Liver (tissue), 9 donors: ENCODE data around the gene CD34. TPM values are rescaled to one million over a fixed set of nuclear protein-coding genes. Genes with fewer than 3 reads are reported as not detected.

ENCODE experiments used
- DNase-seq: peaks from one replicate; pipeline ENCODE4 v3.0.0-alpha.2; 2017; ENCODE audit warnings: low spot score
- H3K27ac ChIP-seq, 2 donors: one replicate each; pipeline ENCODE4 v1.7.0; 2013; ENCODE audit warnings: inconsistent platforms in 2 of 2, low read length in 2 of 2, control low read depth in 1 of 2, low read depth in 1 of 2, mild to moderate bottlenecking in 1 of 2
- H3K27me3 ChIP-seq, 4 donors: one replicate each; pipeline versions ENCODE4 v1.6.1 to v1.7.0; 2013; ENCODE audit warnings: low read length in 3 of 4, inconsistent platforms in 1 of 4, mild to moderate bottlenecking in 1 of 4, moderate library complexity in 1 of 4; ENCODE audit not compliant: control insufficient read depth in 4 of 4, insufficient read depth in 4 of 4
- H3K36me3 ChIP-seq, 4 donors: one replicate each; pipeline versions ENCODE4 v1.6.1 to v1.7.0; 2013; ENCODE audit warnings: low read length in 3 of 4, mild to moderate bottlenecking in 3 of 4, low read depth in 1 of 4, moderate library complexity in 1 of 4; ENCODE audit not compliant: control insufficient read depth in 4 of 4, insufficient read depth in 3 of 4
- H3K4me1 ChIP-seq, 4 donors: one replicate each; pipeline versions ENCODE4 v1.6.1 to v1.7.0; 2013; ENCODE audit warnings: low read length in 3 of 4, mild to moderate bottlenecking in 3 of 4, moderate library complexity in 1 of 4; ENCODE audit not compliant: control insufficient read depth in 4 of 4, insufficient read depth in 4 of 4
- H3K4me3 ChIP-seq, 3 donors: one replicate each; pipeline versions ENCODE4 v1.6.1 to v1.7.0; 2013; ENCODE audit warnings: low read length in 3 of 3, control low read depth in 1 of 3, low read depth in 1 of 3, mild to moderate bottlenecking in 1 of 3
- H3K9ac ChIP-seq, 2 donors: one replicate each; pipeline ENCODE4 v1.7.0; 2013; ENCODE audit warnings: low read length in 2 of 2, mild to moderate bottlenecking in 2 of 2, moderate library complexity in 2 of 2, control low read depth in 1 of 2, low read depth in 1 of 2
- H3K9me3 ChIP-seq, 4 donors: one replicate each; pipeline versions ENCODE4 v1.6.1 to v1.7.0; 2013; ENCODE audit warnings: low read length in 3 of 4; ENCODE audit not compliant: control insufficient read depth in 4 of 4
- EGR1 ChIP-seq, 2 donors: IDR thresholded peaks; 2 replicates each; pipeline ENCODE4 v1.6.1; 2016 to 2018; ENCODE audit warnings: antibody characterized with exemption in 2 of 2, low read depth in 2 of 2
- FOXA1 ChIP-seq: IDR thresholded peaks from 2 replicates; pipeline ENCODE4 v1.6.1; 2016; ENCODE audit warnings: antibody characterized with exemption
- FOXA2 ChIP-seq: IDR thresholded peaks from 2 replicates; pipeline ENCODE4 v1.6.1; 2016; ENCODE audit warnings: antibody characterized with exemption
- GABPA ChIP-seq, 2 donors: IDR thresholded peaks in 1 of 2; conservative IDR thresholded peaks in 1 of 2; 2 replicates each; pipeline ENCODE4 v1.6.1; 2016; ENCODE audit warnings: antibody characterized with exemption in 2 of 2, mild to moderate bottlenecking in 1 of 2, moderate library complexity in 1 of 2
- HNF4G ChIP-seq: IDR thresholded peaks from 2 replicates; pipeline ENCODE4 v1.6.1; 2016; ENCODE audit warnings: antibody characterized with exemption
- JUND ChIP-seq, 2 donors: IDR thresholded peaks; 2 replicates each; pipeline ENCODE4 v1.6.1; 2016; ENCODE audit warnings: antibody characterized with exemption in 2 of 2
- NR2F2 ChIP-seq: IDR thresholded peaks from 2 replicates; pipeline ENCODE4 v1.6.1; 2016; ENCODE audit warnings: antibody characterized with exemption
- RAD21 ChIP-seq, 2 donors: IDR thresholded peaks; 2 replicates each; pipeline ENCODE4 v1.6.1; 2016; ENCODE audit warnings: antibody characterized with exemption in 2 of 2, mild to moderate bottlenecking in 2 of 2
- RXRA ChIP-seq, 2 donors: IDR thresholded peaks; 2 replicates each; pipeline ENCODE4 v1.6.1; 2017 to 2018; ENCODE audit warnings: antibody characterized with exemption in 2 of 2, mild to moderate bottlenecking in 1 of 2
- SP1 ChIP-seq: IDR thresholded peaks from 2 replicates; pipeline ENCODE4 v1.6.1; 2018; ENCODE audit warnings: antibody characterized with exemption, mild to moderate bottlenecking
- TAF1 ChIP-seq: conservative IDR thresholded peaks from 2 replicates; pipeline ENCODE4 v1.6.1; 2016; ENCODE audit warnings: antibody characterized with exemption, mild to moderate bottlenecking
- YY1 ChIP-seq: IDR thresholded peaks from 2 replicates; pipeline ENCODE4 v1.6.1; 2016; ENCODE audit warnings: antibody characterized with exemption, mild to moderate bottlenecking
- WGBS: extraction: QIAGEN DNeasy Blood & Tissue Kit; methylation state at CpG from one replicate; pipeline ENCODE4 v1.1.7; 2013; 5-methylcytosine and 5-hydroxymethylcytosine counted together
- polyA plus RNA-seq, 2 donors: library from polyadenylated mRNA; stranded (reverse) in 1 of 2; unstranded in 1 of 2; fragments of 200-250 nt in 1 of 2; fragments of >200 nt in 1 of 2; fragmentation: Nextera tagmentation in 1 of 2; extraction: Ambion mirVana in 1 of 2; gene quantifications; one replicate each; pipeline versions ENCODE4 v1.2.1 to v1.2.3, GENCODE V29; 2013 to 2015
- total RNA-seq, 2 donors: library from RNA; depleted of rRNA; stranded (reverse); fragments of >200 nt; gene quantifications; one replicate each; pipeline ENCODE4 v1.2.3, GENCODE V29; 2014
- TF ChIP-seq, protein P1 (sequence below): IDR thresholded peaks from 2 replicates; pipeline ENCODE4 v1.6.1; 2016; ENCODE audit warnings: antibody characterized with exemption, mild to moderate bottlenecking
- TF ChIP-seq, protein P2 (sequence below): fragments of 150-350 bp; IDR thresholded peaks from 2 replicates; pipeline ENCODE4 v1.5.1; 2017; ENCODE audit warnings: improper control_type of control experiment, low read depth, low read length; ENCODE audit not compliant: missing input control
- TF ChIP-seq, protein P3 (sequence below): IDR thresholded peaks from 2 replicates; pipeline ENCODE4 v1.6.1; 2016; ENCODE audit warnings: antibody characterized with exemption
- TF ChIP-seq, protein P4 (sequence below): IDR thresholded peaks from 2 replicates; pipeline ENCODE4 v1.6.1; 2016; ENCODE audit warnings: antibody characterized with exemption
- donor health status: healthy.
- donor health status: healthy.
- donor health status: healthy.
- donor health status: healthy.
- donor health status: healthy.

CD34 gene
- total and polyA plus RNA-seq, 4 donors: 1.5 to 4.0 (median 1.8) TPM

DNA sequence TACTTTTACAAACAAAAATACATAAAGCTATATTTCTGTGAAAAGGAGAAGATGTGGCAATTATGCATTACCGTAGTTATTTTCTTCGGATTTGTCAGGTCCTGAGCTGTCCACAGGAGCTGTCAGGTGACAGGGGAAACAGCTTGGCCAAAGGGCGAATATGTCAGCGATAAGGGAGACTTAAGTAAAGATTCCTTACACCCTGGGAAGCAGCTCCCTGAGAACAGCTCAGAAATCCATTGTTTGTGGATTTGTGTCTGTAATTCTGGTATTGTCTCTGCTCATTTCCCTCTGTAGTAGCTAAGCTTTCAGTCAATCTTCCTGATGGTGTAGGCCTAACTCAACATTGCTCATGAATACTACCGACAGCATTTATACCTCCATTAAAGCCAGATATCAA is 7.1 kb upstream of the CD34 start:
- Histone ChIP-seq H3K9me3 (no peaks in the 10 kb centered on the region), H3K9ac (no peak overlapping the region), H3K27ac (no peak overlapping the region), H3K4me1 (no peaks in the 10 kb centered on the region), H3K36me3 (no peaks in the 10 kb centered on the region), H3K27me3 (peaks cover 0 to 3% (median 1%) of the 10 kb centered on the region in 4 donors), H3K4me3 (no peak overlapping the region)
- WGBS: 69% methylated on average over 5 of the region's 5 CpGs
- no peak for TF ChIP-seq RXRA (IDR thresholded peaks at IDR 0.05)
- TF ChIP-seq JUND (IDR thresholded peaks at IDR 0.05): no peak
- TF ChIP-seq SP1: no peak
- no peak for TF ChIP-seq GABPA (IDR thresholded peaks at IDR 0.05 in 1 of 2, conservative IDR thresholded peaks at IDR 0.05 in 1 of 2)
- TF ChIP-seq, protein P1, sequence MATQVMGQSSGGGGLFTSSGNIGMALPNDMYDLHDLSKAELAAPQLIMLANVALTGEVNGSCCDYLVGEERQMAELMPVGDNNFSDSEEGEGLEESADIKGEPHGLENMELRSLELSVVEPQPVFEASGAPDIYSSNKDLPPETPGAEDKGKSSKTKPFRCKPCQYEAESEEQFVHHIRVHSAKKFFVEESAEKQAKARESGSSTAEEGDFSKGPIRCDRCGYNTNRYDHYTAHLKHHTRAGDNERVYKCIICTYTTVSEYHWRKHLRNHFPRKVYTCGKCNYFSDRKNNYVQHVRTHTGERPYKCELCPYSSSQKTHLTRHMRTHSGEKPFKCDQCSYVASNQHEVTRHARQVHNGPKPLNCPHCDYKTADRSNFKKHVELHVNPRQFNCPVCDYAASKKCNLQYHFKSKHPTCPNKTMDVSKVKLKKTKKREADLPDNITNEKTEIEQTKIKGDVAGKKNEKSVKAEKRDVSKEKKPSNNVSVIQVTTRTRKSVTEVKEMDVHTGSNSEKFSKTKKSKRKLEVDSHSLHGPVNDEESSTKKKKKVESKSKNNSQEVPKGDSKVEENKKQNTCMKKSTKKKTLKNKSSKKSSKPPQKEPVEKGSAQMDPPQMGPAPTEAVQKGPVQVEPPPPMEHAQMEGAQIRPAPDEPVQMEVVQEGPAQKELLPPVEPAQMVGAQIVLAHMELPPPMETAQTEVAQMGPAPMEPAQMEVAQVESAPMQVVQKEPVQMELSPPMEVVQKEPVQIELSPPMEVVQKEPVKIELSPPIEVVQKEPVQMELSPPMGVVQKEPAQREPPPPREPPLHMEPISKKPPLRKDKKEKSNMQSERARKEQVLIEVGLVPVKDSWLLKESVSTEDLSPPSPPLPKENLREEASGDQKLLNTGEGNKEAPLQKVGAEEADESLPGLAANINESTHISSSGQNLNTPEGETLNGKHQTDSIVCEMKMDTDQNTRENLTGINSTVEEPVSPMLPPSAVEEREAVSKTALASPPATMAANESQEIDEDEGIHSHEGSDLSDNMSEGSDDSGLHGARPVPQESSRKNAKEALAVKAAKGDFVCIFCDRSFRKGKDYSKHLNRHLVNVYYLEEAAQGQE: no peak
- TF ChIP-seq, protein P2, sequence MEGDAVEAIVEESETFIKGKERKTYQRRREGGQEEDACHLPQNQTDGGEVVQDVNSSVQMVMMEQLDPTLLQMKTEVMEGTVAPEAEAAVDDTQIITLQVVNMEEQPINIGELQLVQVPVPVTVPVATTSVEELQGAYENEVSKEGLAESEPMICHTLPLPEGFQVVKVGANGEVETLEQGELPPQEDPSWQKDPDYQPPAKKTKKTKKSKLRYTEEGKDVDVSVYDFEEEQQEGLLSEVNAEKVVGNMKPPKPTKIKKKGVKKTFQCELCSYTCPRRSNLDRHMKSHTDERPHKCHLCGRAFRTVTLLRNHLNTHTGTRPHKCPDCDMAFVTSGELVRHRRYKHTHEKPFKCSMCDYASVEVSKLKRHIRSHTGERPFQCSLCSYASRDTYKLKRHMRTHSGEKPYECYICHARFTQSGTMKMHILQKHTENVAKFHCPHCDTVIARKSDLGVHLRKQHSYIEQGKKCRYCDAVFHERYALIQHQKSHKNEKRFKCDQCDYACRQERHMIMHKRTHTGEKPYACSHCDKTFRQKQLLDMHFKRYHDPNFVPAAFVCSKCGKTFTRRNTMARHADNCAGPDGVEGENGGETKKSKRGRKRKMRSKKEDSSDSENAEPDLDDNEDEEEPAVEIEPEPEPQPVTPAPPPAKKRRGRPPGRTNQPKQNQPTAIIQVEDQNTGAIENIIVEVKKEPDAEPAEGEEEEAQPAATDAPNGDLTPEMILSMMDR: no peak
- TF ChIP-seq FOXA1: no peak
- no peak for TF ChIP-seq NR2F2
- no peak for TF ChIP-seq EGR1 (IDR thresholded peaks at IDR 0.05; ENCODE audit: low read depth in 2 of 2)
- TF ChIP-seq YY1: no peak
- TF ChIP-seq RAD21 (IDR thresholded peaks at IDR 0.05): no peak
- no peak for TF ChIP-seq HNF4G
- no peak for TF ChIP-seq FOXA2
- TF ChIP-seq, protein P3, sequence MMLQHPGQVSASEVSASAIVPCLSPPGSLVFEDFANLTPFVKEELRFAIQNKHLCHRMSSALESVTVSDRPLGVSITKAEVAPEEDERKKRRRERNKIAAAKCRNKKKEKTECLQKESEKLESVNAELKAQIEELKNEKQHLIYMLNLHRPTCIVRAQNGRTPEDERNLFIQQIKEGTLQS: no peak
- TF ChIP-seq, protein P4, sequence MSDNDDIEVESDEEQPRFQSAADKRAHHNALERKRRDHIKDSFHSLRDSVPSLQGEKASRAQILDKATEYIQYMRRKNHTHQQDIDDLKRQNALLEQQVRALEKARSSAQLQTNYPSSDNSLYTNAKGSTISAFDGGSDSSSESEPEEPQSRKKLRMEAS: no peak
- TF ChIP-seq TAF1: no peak
- DNase-seq: no peak

DNA sequence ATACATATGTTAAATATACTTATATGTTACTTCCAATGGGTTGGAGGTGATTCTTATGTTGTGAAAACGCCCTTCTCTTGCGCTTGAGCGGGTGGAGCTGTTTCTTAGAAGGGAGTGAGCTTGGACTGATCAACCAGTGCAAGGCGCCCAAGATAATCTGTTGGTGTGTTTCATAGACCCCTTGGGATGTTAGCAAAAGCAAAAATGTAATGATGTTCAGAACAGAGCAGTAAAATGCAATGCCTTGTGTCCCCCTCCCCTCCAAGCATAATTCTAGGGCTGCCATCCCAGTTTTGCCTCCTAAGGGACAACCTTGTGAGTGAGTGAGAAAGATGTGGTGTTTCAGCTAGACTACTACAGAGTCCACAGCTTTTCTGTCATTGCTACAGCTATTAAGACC is 6.2 kb upstream of the CD34 start:
- H3K27ac ChIP-seq: no peak overlapping the region
- 94% methylated on average over 4 of the region's 4 CpGs for WGBS
- no peak for DNase-seq

More for the DNA sequence above, 6.2 kb upstream of the CD34 start:
- H3K9me3 ChIP-seq: no peaks in the 10 kb centered on the region
- H3K9ac ChIP-seq: no peak overlapping the region
- no peaks in the 10 kb centered on the region for H3K36me3 ChIP-seq
- H3K4me3 ChIP-seq: no peak overlapping the region
- H3K27me3 ChIP-seq: peaks cover 0 to 5% (median 1%) of the 10 kb centered on the region in 4 donors
- H3K4me1 ChIP-seq: no peaks in the 10 kb centered on the region
- TF ChIP-seq, protein P4: no peak
- TF ChIP-seq FOXA2 (no peak), RAD21 (IDR thresholded peaks at IDR 0.05) (no peak), EGR1 (IDR thresholded peaks at IDR 0.05; ENCODE audit: low read depth in 2 of 2) (no peak)
- TF ChIP-seq, protein P1: no peak
- TF ChIP-seq, protein P2: no peak
